ENCODE measurements around the gene ARHGEF16.

ARHGEF16 gene

GRCh38 chr1:3483801-3484444 is 29.5 kb downstream of the ARHGEF16 start:
- no peak for FAIRE-seq

GRCh38 chr1:3485016-3485415 is 30.6 kb downstream of the ARHGEF16 start:
- FAIRE-seq: no peak

- no peak for FAIRE-seq
Measured at GRCh38 chr1:3488432-3488831, 34.0 kb downstream of the ARHGEF16 start.

- FAIRE-seq: no peak
Measured at GRCh38 chr1:3490046-3490745, 35.7 kb downstream of the ARHGEF16 start.

GRCh38 chr1:3491291-3492246 is 37.1 kb downstream of the ARHGEF16 start:
- no peak for FAIRE-seq

GRCh38 chr1:3492545-3493246 is 38.2 kb downstream of the ARHGEF16 start:
- no peak for FAIRE-seq

- FAIRE-seq: no peak
Measured at GRCh38 chr1:3494321-3495308, 40.1 kb downstream of the ARHGEF16 start.

- FAIRE-seq: no peak
Measured at GRCh38 chr1:3495776-3496745, 41.6 kb downstream of the ARHGEF16 start.

GRCh38 chr1:3496916-3497315 is 42.5 kb downstream of the ARHGEF16 start:
- FAIRE-seq: no peak

GRCh38 chr1:3497521-3497920 is 43.1 kb downstream of the ARHGEF16 start:
- no peak for FAIRE-seq

- no peak for FAIRE-seq
Measured at GRCh38 chr1:3498246-3498930, 43.9 kb downstream of the ARHGEF16 start.

- FAIRE-seq: no peak
Measured at GRCh38 chr1:3498986-3499385, 44.5 kb downstream of the ARHGEF16 start.

GRCh38 chr1:3499611-3500010 is 45.1 kb downstream of the ARHGEF16 start:
- FAIRE-seq: no peak

- FAIRE-seq: no peak
Measured at GRCh38 chr1:3500265-3500835, 45.9 kb downstream of the ARHGEF16 start.

- no peak for FAIRE-seq
Measured at GRCh38 chr1:3501437-3501836, 47.0 kb downstream of the ARHGEF16 start.

GRCh38 chr1:3501856-3502640 is 47.6 kb downstream of the ARHGEF16 start:
- FAIRE-seq: no peak

GRCh38 chr1:3502641-3503524 is 48.4 kb downstream of the ARHGEF16 start:
- FAIRE-seq: no peak

GRCh38 chr1:3503525-3503886 is 49.0 kb downstream of the ARHGEF16 start:
- FAIRE-seq: no peak

All from TTC549 (cell line).